Neural cell (in vitro differentiated cells): ENCODE results near the gene CIB4. TPM values are rescaled to one million over a fixed set of nuclear protein-coding genes. Genes with fewer than 3 reads are reported as not detected.

ENCODE experiments used
- H2AFZ ChIP-seq: fragments of 200-600, 300-800 bp; sonication (generic), shearing (Covaris generic); 2 replicates; pipeline ENCODE4 v1.6.0; 2014; ENCODE audit warnings: low read depth, mild to moderate bottlenecking, antibody characterized with exemption, low read length, moderate library complexity
- H3F3A ChIP-seq: fragments of 200-600 bp; shearing (Covaris generic); 2 replicates; pipeline ENCODE4 v1.6.1; 2016; ENCODE audit warnings: mild to moderate bottlenecking, moderate library complexity, mixed read lengths, antibody characterized with exemption, low read length; ENCODE audit not compliant: insufficient read depth, poor library complexity, severe bottlenecking
- H3K27ac ChIP-seq: fragments of 200-600, 300-800 bp; sonication (generic), shearing (Covaris generic); 2 replicates; pipeline ENCODE4 v1.5.1; 2014; ENCODE audit warnings: mild to moderate bottlenecking, low read length, moderate library complexity
- H3K27me3 ChIP-seq: fragments of 300-800, 200-600 bp; sonication (generic), shearing (Covaris generic); 2 replicates; pipeline ENCODE4 v1.6.0; 2014; ENCODE audit warnings: mild to moderate bottlenecking, low read depth, low read length, moderate library complexity; ENCODE audit not compliant: insufficient read depth
- H3K36me3 ChIP-seq: fragments of 300-800, 200-600 bp; sonication (generic), shearing (Covaris generic); 2 replicates; pipeline ENCODE4 v1.5.1; 2014; ENCODE audit warnings: mild to moderate bottlenecking, antibody characterized with exemption, low read length, moderate library complexity; ENCODE audit not compliant: insufficient read depth
- H3K4me2 ChIP-seq: fragments of 300-800, 200-600 bp; sonication (generic), shearing (Covaris generic); 2 replicates; pipeline ENCODE4 v1.6.0; 2014; ENCODE audit warnings: mild to moderate bottlenecking, low read length
- H3K4me3 ChIP-seq: fragments of 300-800, 200-600 bp; sonication (generic), shearing (Covaris generic); 2 replicates; pipeline ENCODE4 v1.5.1; 2014; ENCODE audit warnings: mild to moderate bottlenecking, low read length, moderate library complexity
- H3K79me2 ChIP-seq: fragments of 200-600 bp; shearing (Covaris generic); replicated peaks from 2 replicates; pipeline ENCODE4 v1.6.0; 2014; ENCODE audit warnings: mild to moderate bottlenecking, low read length, moderate library complexity; ENCODE audit not compliant: insufficient read depth
- H3K9ac ChIP-seq: fragments of 300-800, 200-600 bp; sonication (generic), shearing (Covaris generic); 2 replicates; pipeline ENCODE4 v1.6.1; 2016; ENCODE audit warnings: mild to moderate bottlenecking, low read length, mixed read lengths
- H3K9me2 ChIP-seq: fragments of 200-600 bp; shearing (Covaris generic); 2 replicates; pipeline ENCODE4 v1.6.1; 2016; ENCODE audit warnings: mild to moderate bottlenecking, low read length, mixed read lengths; ENCODE audit not compliant: insufficient read depth
- H3K9me3 ChIP-seq: fragments of 200-600, 300-800 bp; sonication (generic), shearing (Covaris generic); 2 replicates; pipeline ENCODE4 v1.6.1; 2016; ENCODE audit warnings: mild to moderate bottlenecking, mixed run types, low read length, moderate library complexity, mixed read lengths
- H4K20me1 ChIP-seq: fragments of 200-600 bp; shearing (Covaris generic); 2 replicates; pipeline ENCODE4 v1.6.1; 2016; ENCODE audit warnings: mild to moderate bottlenecking, mixed run types; ENCODE audit not compliant: insufficient read depth
- CTCF ChIP-seq: fragments of 450-650 bp; IDR thresholded peaks from 2 replicates; pipeline ENCODE4 v1.5.1; 2014; ENCODE audit warnings: antibody characterized with exemption, mild to moderate bottlenecking, moderate library complexity; ENCODE audit not compliant: poor library complexity, severe bottlenecking
- EP300 ChIP-seq: fragments of 450-650 bp; conservative IDR thresholded peaks from 2 replicates; pipeline ENCODE4 v1.6.1; 2014; ENCODE audit warnings: antibody characterized with exemption, mild to moderate bottlenecking, moderate library complexity; ENCODE audit not compliant: poor library complexity, severe bottlenecking
- EZH2 ChIP-seq: fragments of 200-600, 300-800 bp; shearing (Covaris generic), sonication (generic); IDR thresholded peaks from 2 replicates; pipeline ENCODE4 v1.6.1; 2014; ENCODE audit warnings: antibody characterized with exemption, low read length, borderline replicate concordance, mild to moderate bottlenecking; ENCODE audit not compliant: insufficient read depth, poor library complexity, severe bottlenecking
- MXI1 ChIP-seq: fragments of 450-650 bp; conservative IDR thresholded peaks from 2 replicates; pipeline ENCODE4 v1.6.1; 2014; ENCODE audit warnings: antibody characterized with exemption, mild to moderate bottlenecking; ENCODE audit not compliant: poor library complexity, severe bottlenecking
- POLR2AphosphoS5 ChIP-seq: IDR thresholded peaks from 2 replicates; pipeline ENCODE4 v1.6.1; 2012
- RAD21 ChIP-seq: fragments of 450-650 bp; conservative IDR thresholded peaks from 2 replicates; pipeline ENCODE4 v1.6.1; 2014; ENCODE audit warnings: antibody characterized with exemption, mild to moderate bottlenecking, moderate library complexity
- REST ChIP-seq: IDR thresholded peaks from 2 replicates; pipeline ENCODE4 v1.6.1; 2012; ENCODE audit warnings: borderline replicate concordance
- SMC3 ChIP-seq: fragments of 450-650 bp; conservative IDR thresholded peaks from 2 replicates; pipeline ENCODE4 v1.6.1; 2014; ENCODE audit warnings: antibody characterized with exemption, mild to moderate bottlenecking, moderate library complexity; ENCODE audit not compliant: poor library complexity
- TAF1 ChIP-seq: IDR thresholded peaks from 2 replicates; pipeline ENCODE4 v1.6.1; 2012; ENCODE audit warnings: low read depth
- polyA plus RNA-seq: library from polyadenylated mRNA; depleted of rRNA; stranded (reverse); fragments of >200 nt; gene quantifications from 2 replicates; pipeline ENCODE4 v1.2.3, GENCODE V29; 2014

CIB4 gene
- polyA plus RNA-seq, 1 donor from 2014 or later, result not detected

- H3K9ac ChIP-seq, result no peak overlapping the region
- H2AFZ ChIP-seq, result no peak overlapping the region
- H3K9me2 ChIP-seq, result no peaks in the 10 kb centered on the region
- H4K20me1 ChIP-seq, result no peaks in the 10 kb centered on the region
- no peaks in the 10 kb centered on the region for H3F3A ChIP-seq
- no peak overlapping the region for H3K4me2 ChIP-seq
- TF ChIP-seq RAD21 (no peak), EZH2 (no peak), TAF1 (no peak), EP300 (no peak), MXI1 (no peak), POLR2AphosphoS5 (no peak)
- H3K4me3 ChIP-seq, result no peak overlapping the region
- H3K79me2 ChIP-seq, result no peaks in the 10 kb centered on the region
- no peaks in the 10 kb centered on the region for H3K9me3 ChIP-seq
- H3K27ac ChIP-seq, result no peak overlapping the region
- no peaks in the 10 kb centered on the region for H3K36me3 ChIP-seq
- H3K27me3 ChIP-seq, result no peaks in the 10 kb centered on the region
Measured at GRCh38 chr2:26575836-26576564, 65.2 kb downstream of the CIB4 start.

- Histone ChIP-seq H3K27me3 (no peaks in the 10 kb centered on the region), H3K9ac (no peak overlapping the region), H3K9me2 (no peaks in the 10 kb centered on the region), H4K20me1 (no peaks in the 10 kb centered on the region), H3K27ac (no peak overlapping the region), H3K4me2 (no peak overlapping the region), H3K4me3 (no peak overlapping the region), H3K36me3 (no peaks in the 10 kb centered on the region), H2AFZ (no peak overlapping the region), H3K79me2 (no peaks in the 10 kb centered on the region), H3K9me3 (no peaks in the 10 kb centered on the region), H3F3A (no peaks in the 10 kb centered on the region)
- no peak for TF ChIP-seq EP300
- TF ChIP-seq TAF1, result no peak
- TF ChIP-seq SMC3, result no peak
- TF ChIP-seq REST, result no peak
- TF ChIP-seq MXI1, result no peak
- no peak for TF ChIP-seq RAD21
- TF ChIP-seq EZH2, result no peak
- TF ChIP-seq CTCF, result no peak
- TF ChIP-seq POLR2AphosphoS5, result no peak
Measured at GRCh38 chr2:26574900-26575560, 66.1 kb downstream of the CIB4 start.
